HG03457 (cell line): ENCODE data around the gene SLC2A1.

Experiments
- ATAC-seq: cut with Tn5 transposase; IDR thresholded peaks from one replicate; pipeline ENCODE4 v1.9.1; 2021; ENCODE audit warnings: moderate number of reproducible peaks; ENCODE audit not compliant: unreplicated experiment

The SLC2A1 gene

GRCh38 chr1:42979896-42980800 lies 21.5 kb upstream of the SLC2A1 start:
- ATAC-seq = no peak

- no peak for ATAC-seq
Measured at GRCh38 chr1:42979036-42979430, 20.4 kb upstream of the SLC2A1 start.

- ATAC-seq = no peak
Measured at GRCh38 chr1:42978317-42979035, 19.8 kb upstream of the SLC2A1 start.

GRCh38 chr1:42977653-42978052 lies 19.0 kb upstream of the SLC2A1 start:
- ATAC-seq = no peak

GRCh38 chr1:42975561-42976225 lies 17.0 kb upstream of the SLC2A1 start:
- ATAC-seq = no peak

- no peak for ATAC-seq
Measured at GRCh38 chr1:42974767-42975437, 16.2 kb upstream of the SLC2A1 start.

- ATAC-seq = no peak
Measured at GRCh38 chr1:42973799-42974198, 15.1 kb upstream of the SLC2A1 start.

- ATAC-seq = no peak
Measured at GRCh38 chr1:42973286-42973685, 14.6 kb upstream of the SLC2A1 start.

- ATAC-seq = no peak
Measured at GRCh38 chr1:42971841-42972291, 13.2 kb upstream of the SLC2A1 start.

GRCh38 chr1:42970143-42970542 lies 11.5 kb upstream of the SLC2A1 start:
- no peak for ATAC-seq

GRCh38 chr1:42968654-42969053 lies 10.0 kb upstream of the SLC2A1 start:
- ATAC-seq = no peak

- no peak for ATAC-seq
Measured at GRCh38 chr1:42966688-42967612, 8.3 kb upstream of the SLC2A1 start.

- ATAC-seq = no peak
Measured at GRCh38 chr1:42965378-42965777, 6.7 kb upstream of the SLC2A1 start.

GRCh38 chr1:42964044-42964812 lies 5.6 kb upstream of the SLC2A1 start:
- no peak for ATAC-seq

- ATAC-seq = no peak
Measured at GRCh38 chr1:42963378-42964043, 4.8 kb upstream of the SLC2A1 start.

- ATAC-seq = no peak
Measured at GRCh38 chr1:42962641-42963377, 4.1 kb upstream of the SLC2A1 start.

GRCh38 chr1:42961312-42962091 lies 2.8 kb upstream of the SLC2A1 start:
- no peak for ATAC-seq
